SK-N-SH (cell line): ENCODE results near the gene STRBP. TPM values are rescaled to one million over a fixed set of nuclear protein-coding genes. Genes with fewer than 3 reads are reported as not detected.

Experiments
- CTCF ChIA-PET: fragments of 300-600, 350-600 bp; formaldehyde crosslinking; extraction: SDS; loops from one replicate; lab custom pipeline; 2021; lab: Yijun Ruan, JAX
- POLR2A ChIA-PET: fragments of 350-600 bp; sonication (Branson Sonifier 250); formaldehyde crosslinking; extraction: SDS; loops from one replicate; lab custom pipeline; 2020; ENCODE audit warnings: antibody characterized with exemption, inconsistent platforms; lab: Yijun Ruan, JAX
- DNase-seq: peaks from one replicate; pipeline ENCODE4 v3.0.0; 2012
- H2AFZ ChIP-seq: fragments of 200-600 bp; sonication (generic); 2 replicates; pipeline ENCODE4 v1.8.1; 2016; ENCODE audit warnings: antibody characterized with exemption, mild to moderate bottlenecking, low read depth
- H3F3A ChIP-seq: fragments of 200-600 bp; sonication (generic); replicated peaks from 2 replicates; pipeline ENCODE3; 2016; ENCODE audit warnings: antibody characterized with exemption, mild to moderate bottlenecking; ENCODE audit not compliant: insufficient read depth
- H3K27ac ChIP-seq, 2 experiments: fragments of 200-500 bp in 1 of 2; fragments of 200-600 bp in 1 of 2; sonication (Bioruptor generic) in 1 of 2; sonication (generic), shearing (Covaris generic) in 1 of 2; 2 replicates each; pipeline versions ENCODE4 v1.5.1 to v1.6.1; 2014 to 2016; ENCODE audit warnings: low read depth in 2 of 2, inconsistent platforms in 1 of 2, low read length in 1 of 2, mild to moderate bottlenecking in 1 of 2, mixed read lengths in 1 of 2
- H3K27me3 ChIP-seq: fragments of 200-600 bp; sonication (generic), shearing (Covaris generic); 2 replicates; pipeline ENCODE4 v1.6.1; 2016; ENCODE audit warnings: mixed run types; ENCODE audit not compliant: insufficient read depth
- H3K36me3 ChIP-seq, 2 experiments: fragments of 200-500 bp in 1 of 2; fragments of 200-600 bp in 1 of 2; sonication (Bioruptor generic) in 1 of 2; sonication (generic) in 1 of 2; replicated peaks in 1 of 2; 2 replicates each; pipeline versions ENCODE3 to v1.5.1; 2014 to 2016; ENCODE audit warnings: low read length in 1 of 2, mild to moderate bottlenecking in 1 of 2; ENCODE audit not compliant: insufficient read depth in 2 of 2, control insufficient read depth in 1 of 2
- H3K4me1 ChIP-seq, 2 experiments: fragments of 200-500 bp in 1 of 2; fragments of 200-600 bp in 1 of 2; sonication (Bioruptor generic) in 1 of 2; sonication (generic), shearing (Covaris generic) in 1 of 2; 2 replicates each; pipeline versions ENCODE4 v1.5.1 to v1.6.1; 2014 to 2016; ENCODE audit warnings: low read depth in 1 of 2, low read length in 1 of 2, mixed run types in 1 of 2; ENCODE audit not compliant: insufficient read depth in 2 of 2, control insufficient read depth in 1 of 2
- H3K4me2 ChIP-seq: fragments of 200-600 bp; sonication (generic), shearing (Covaris generic); 2 replicates; pipeline ENCODE4 v1.6.1; 2017; ENCODE audit warnings: mixed run types
- H3K4me3 ChIP-seq, 2 experiments: fragments of 200-500 bp in 1 of 2; fragments of 200-600 bp in 1 of 2; sonication (Bioruptor generic) in 1 of 2; sonication (generic), shearing (Covaris generic) in 1 of 2; 2 replicates each; pipeline versions ENCODE4 v1.5.1 to v1.8.1; 2014 to 2016; ENCODE audit warnings: low read depth in 2 of 2, inconsistent platforms in 1 of 2, low read length in 1 of 2, mild to moderate bottlenecking in 1 of 2, mixed read lengths in 1 of 2, moderate library complexity in 1 of 2
- H3K79me2 ChIP-seq: fragments of 200-600 bp; sonication (generic); 2 replicates; pipeline ENCODE4 v1.8.1; 2017; ENCODE audit warnings: mild to moderate bottlenecking; ENCODE audit not compliant: insufficient read depth
- H3K9ac ChIP-seq: fragments of 200-600 bp; sonication (generic); 2 replicates; pipeline ENCODE4 v1.6.1; 2017; ENCODE audit warnings: mixed run types
- H3K9me2 ChIP-seq: fragments of 200-600 bp; sonication (generic); 2 replicates; pipeline ENCODE4 v1.6.1; 2017; ENCODE audit warnings: mixed run types
- H3K9me3 ChIP-seq: fragments of 200-600 bp; sonication (generic); 2 replicates; pipeline ENCODE4 v1.6.1; 2017; ENCODE audit warnings: mixed run types, mild to moderate bottlenecking, moderate library complexity
- H4K20me1 ChIP-seq: fragments of 200-600 bp; sonication (generic); 2 replicates; pipeline ENCODE4 v1.6.1; 2017; ENCODE audit warnings: mild to moderate bottlenecking, mixed run types; ENCODE audit not compliant: insufficient read depth
- CTCF ChIP-seq: fragments of 200-600 bp; sonication (generic); IDR thresholded peaks from 2 replicates; pipeline ENCODE4 v1.6.1; 2017; ENCODE audit warnings: antibody characterized with exemption, mild to moderate bottlenecking, moderate library complexity
- EP300 ChIP-seq, 2 experiments: IDR thresholded peaks; 2 replicates each; pipeline versions ENCODE4 v1.4.0 to v1.6.1; 2012; ENCODE audit warnings: borderline replicate concordance in 1 of 2, low read depth in 1 of 2, low read length in 1 of 2
- EZH2phosphoT487 ChIP-seq: fragments of 200-600 bp; sonication (generic); IDR thresholded peaks from 2 replicates; pipeline ENCODE4 v1.6.1; 2017; ENCODE audit warnings: low read depth, mixed run types, mild to moderate bottlenecking, antibody characterized with exemption, moderate library complexity, borderline replicate concordance
- FOSL2 ChIP-seq: IDR thresholded peaks from 2 replicates; pipeline ENCODE4 v1.4.0; 2012; ENCODE audit warnings: low read depth, mild to moderate bottlenecking, moderate library complexity, borderline replicate concordance
- FOXJ3 ChIP-seq: sonication (generic); formaldehyde crosslinking; IDR thresholded peaks from 2 replicates; pipeline ENCODE4 v1.5.1; 2020; ENCODE audit warnings: mild to moderate bottlenecking, missing genetic modification reagents
- FOXM1 ChIP-seq: IDR thresholded peaks from 2 replicates; pipeline ENCODE4 v1.4.0; 2012; ENCODE audit warnings: low read depth, mild to moderate bottlenecking
- GABPA ChIP-seq: IDR thresholded peaks from 2 replicates; pipeline ENCODE4 v1.4.0; 2012; ENCODE audit warnings: low read depth, mild to moderate bottlenecking
- PBX3 ChIP-seq: IDR thresholded peaks from 2 replicates; pipeline ENCODE4; 2012
- POLR2AphosphoS5 ChIP-seq: IDR thresholded peaks from 2 replicates; pipeline ENCODE4 v1.6.1; 2012; ENCODE audit warnings: low read depth, low read length
- RAD21 ChIP-seq: IDR thresholded peaks from 2 replicates; pipeline ENCODE4 v1.6.1; 2012; ENCODE audit warnings: mild to moderate bottlenecking, low read length
- RCOR1 ChIP-seq: fragments of 150-350 bp; IDR thresholded peaks from 2 replicates; pipeline ENCODE4 v1.6.1; 2017; ENCODE audit warnings: antibody characterized with exemption, low read length
- SIN3A ChIP-seq: IDR thresholded peaks from 2 replicates; pipeline ENCODE4 v1.6.1; 2012; ENCODE audit warnings: low read depth, mild to moderate bottlenecking, low read length, moderate library complexity, borderline replicate concordance
- SMC3 ChIP-seq: IDR thresholded peaks from 2 replicates; pipeline ENCODE4 v1.6.1; 2012; ENCODE audit warnings: low read depth, low read length, improper control_type of control experiment
- USF1 ChIP-seq: IDR thresholded peaks from 2 replicates; pipeline ENCODE4 v1.4.0; 2012; ENCODE audit warnings: low read depth, borderline replicate concordance
- USF2 ChIP-seq: fragments of 150-350 bp; IDR thresholded peaks from 2 replicates; pipeline ENCODE4 v1.6.1; 2017; ENCODE audit warnings: antibody characterized with exemption, low read length, low read depth, borderline replicate concordance
- YY1 ChIP-seq: IDR thresholded peaks from 2 replicates; pipeline ENCODE4 v1.4.0; 2012; ENCODE audit warnings: low read depth, mild to moderate bottlenecking
- WGBS: methylation state at CpG from one replicate; pipeline ENCODE4 v1.1.6; 2017; ENCODE audit warnings: low lambda C conversion rate; 5-methylcytosine and 5-hydroxymethylcytosine counted together
- polyA plus RNA-seq, 3 experiments: library from polyadenylated mRNA; depleted of rRNA; stranded (reverse); fragments of >200 nt; gene quantifications; 2 replicates each; pipeline ENCODE4 v1.2.3, GENCODE V29; 2012

The STRBP gene
- polyA plus RNA-seq, 1 of the 3 experiments (the other 2 are of a cell fraction) = 5.9 TPM

DNA sequence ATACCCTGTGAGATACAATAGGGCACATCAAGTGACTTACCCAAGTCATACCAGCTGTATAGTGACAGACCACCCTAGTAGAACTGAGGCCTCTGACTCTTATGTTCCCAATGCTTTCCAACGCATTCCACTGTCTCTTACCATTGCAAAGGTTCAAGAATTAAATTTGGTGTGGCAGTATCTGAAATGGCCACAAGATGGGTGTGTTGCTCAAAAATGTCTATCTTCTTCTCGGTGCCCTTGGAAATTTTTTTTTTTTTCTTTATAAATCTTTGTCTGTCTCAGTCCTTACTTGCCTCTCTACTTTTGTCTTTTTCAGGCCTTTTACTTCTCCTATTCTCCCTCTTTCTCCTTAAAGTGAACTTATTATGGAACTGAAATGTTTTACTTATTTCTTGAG lies 186.6 kb downstream of the STRBP start:
- no peak overlapping the region for H3K4me2 ChIP-seq
- TF ChIP-seq FOSL2 = no peak
- TF ChIP-seq SMC3 = peak; percentile 59
- peak; percentile 76 for TF ChIP-seq CTCF
- TF ChIP-seq RAD21 = peak; percentile 76
- TF ChIP-seq, all 33 proteins: peak for 3
- Histone ChIP-seq H3K79me2 (no peaks in the 10 kb centered on the region), H3K9me2 (no peaks in the 10 kb centered on the region), H3K36me3 (peaks cover 46 to 66% of the 10 kb centered on the region in 2 experiments), H3K4me3 (no peak overlapping the region; a peak in 1 of 4 replicates), H2AFZ (no peak overlapping the region), H3F3A (no peaks in the 10 kb centered on the region), H3K4me1 (peaks cover 0 to 7% of the 10 kb centered on the region in 2 experiments; a peak in 1 of 4 replicates), H3K27me3 (no peaks in the 10 kb centered on the region), H3K9me3 (no peaks in the 10 kb centered on the region), H3K9ac (no peak overlapping the region), H4K20me1 (no peaks in the 10 kb centered on the region), H3K27ac (no peak overlapping the region)
- ChIA-PET CTCF (interaction anchor here (0.8 to 4.6 kb wide), 11 partner anchors 9 to 313 kb away, joined by 3 to 58 read pairs (median 4); no protein-coding TSS in a partner anchor), POLR2A (no interaction called here)
- DNase-seq = peak; percentile 25
- WGBS = 37% methylated on average over 2 of the region's 2 CpGs

DNA sequence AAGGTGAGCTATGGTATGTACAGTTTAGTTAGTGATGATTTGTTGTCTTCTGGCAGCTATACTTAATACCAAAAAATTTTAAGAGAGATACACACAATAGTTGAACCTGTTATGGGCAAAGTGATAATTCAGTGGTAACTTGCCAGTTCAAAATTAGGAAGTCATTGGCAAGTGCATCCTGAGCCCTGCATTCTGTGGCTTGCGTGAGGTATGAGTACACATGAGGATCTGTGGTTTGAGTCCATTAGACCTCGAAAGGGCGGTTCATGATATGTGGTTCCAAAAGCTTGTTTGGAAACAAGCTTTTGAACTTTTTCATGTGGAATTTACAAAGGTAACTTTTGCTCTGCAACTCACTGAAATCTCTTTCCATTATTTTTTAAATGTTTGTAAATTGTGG lies 187.9 kb downstream of the STRBP start:
- no peak overlapping the region for H3K27ac ChIP-seq
- peaks cover 50 to 70% of the 10 kb centered on the region in 2 experiments for H3K36me3 ChIP-seq
- CTCF ChIA-PET = interaction anchor here (1.0 to 4.6 kb wide), 4 partner anchors 10 to 274 kb away, joined by 3 to 58 read pairs (median 11); no protein-coding TSS in a partner anchor
- TF ChIP-seq PBX3 = no peak
- TF ChIP-seq SMC3 = no peak
- TF ChIP-seq USF1 = no peak
- TF ChIP-seq EP300 (IDR thresholded peaks at IDR 0.05; ENCODE audit: borderline replicate concordance in 1 of 2, low read depth in 1 of 2, low read length in 1 of 2) = no peak
- TF ChIP-seq POLR2AphosphoS5 = no peak
- TF ChIP-seq EZH2phosphoT487 = no peak
- no peak for TF ChIP-seq USF2
- no peak for TF ChIP-seq FOXJ3 (CRISPR knock-in tag)
- no peak for TF ChIP-seq RCOR1
- TF ChIP-seq FOXM1 = no peak
- no peak for TF ChIP-seq GABPA
- TF ChIP-seq SIN3A = no peak
- TF ChIP-seq YY1 = no peak
- no peak for TF ChIP-seq CTCF
- TF ChIP-seq, all 33 proteins: peak for 0
- Histone ChIP-seq H3K27me3 (no peaks in the 10 kb centered on the region), H2AFZ (no peak overlapping the region), H3K4me1 (peaks cover 0 to 10% of the 10 kb centered on the region in 2 experiments; a peak in 1 of 4 replicates), H3K4me2 (no peak overlapping the region), H3K9ac (no peak overlapping the region), H4K20me1 (no peaks in the 10 kb centered on the region), H3K4me3 (no peak overlapping the region), H3K79me2 (no peaks in the 10 kb centered on the region), H3K9me2 (no peaks in the 10 kb centered on the region), H3K9me3 (no peaks in the 10 kb centered on the region), H3F3A (no peaks in the 10 kb centered on the region)
- 98% methylated on average over 3 of the region's 3 CpGs for WGBS
- POLR2A ChIA-PET = no interaction called here
- DNase-seq = no peak
